DOHH2 (cell line): ENCODE data around the gene OSCAR.

Source experiments
- EZH2phosphoT487 ChIP-seq: fragments of 200-600 bp; sonication (generic); IDR thresholded peaks from 2 replicates; pipeline ENCODE4 v1.6.1; 2017; ENCODE audit warnings: borderline replicate concordance, mild to moderate bottlenecking, antibody characterized with exemption, low read length, moderate library complexity, mixed read lengths
- TF ChIP-seq, protein P1 (sequence below): fragments of 200-600 bp; sonication (generic); IDR thresholded peaks from one replicate; pipeline ENCODE4 v1.5.1; 2014; ENCODE audit warnings: antibody characterized with exemption, mild to moderate bottlenecking, low read depth, low read length; ENCODE audit not compliant: poor library complexity, severe bottlenecking

GRCh38 chr19:54102421-54103169, 2.0 kb upstream of the OSCAR start, which contains the start of gene NDUFA3:
- TF ChIP-seq, protein P1, sequence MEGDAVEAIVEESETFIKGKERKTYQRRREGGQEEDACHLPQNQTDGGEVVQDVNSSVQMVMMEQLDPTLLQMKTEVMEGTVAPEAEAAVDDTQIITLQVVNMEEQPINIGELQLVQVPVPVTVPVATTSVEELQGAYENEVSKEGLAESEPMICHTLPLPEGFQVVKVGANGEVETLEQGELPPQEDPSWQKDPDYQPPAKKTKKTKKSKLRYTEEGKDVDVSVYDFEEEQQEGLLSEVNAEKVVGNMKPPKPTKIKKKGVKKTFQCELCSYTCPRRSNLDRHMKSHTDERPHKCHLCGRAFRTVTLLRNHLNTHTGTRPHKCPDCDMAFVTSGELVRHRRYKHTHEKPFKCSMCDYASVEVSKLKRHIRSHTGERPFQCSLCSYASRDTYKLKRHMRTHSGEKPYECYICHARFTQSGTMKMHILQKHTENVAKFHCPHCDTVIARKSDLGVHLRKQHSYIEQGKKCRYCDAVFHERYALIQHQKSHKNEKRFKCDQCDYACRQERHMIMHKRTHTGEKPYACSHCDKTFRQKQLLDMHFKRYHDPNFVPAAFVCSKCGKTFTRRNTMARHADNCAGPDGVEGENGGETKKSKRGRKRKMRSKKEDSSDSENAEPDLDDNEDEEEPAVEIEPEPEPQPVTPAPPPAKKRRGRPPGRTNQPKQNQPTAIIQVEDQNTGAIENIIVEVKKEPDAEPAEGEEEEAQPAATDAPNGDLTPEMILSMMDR: no peak
- TF ChIP-seq EZH2phosphoT487: no peak
